Activated CD4-positive, alpha-beta T cell treated with anti-CD3 and anti-CD28 coated beads, Interleukin-10, Interleukin-2, amounts not matched to agents 100 ng/mL and 50 ng/mL, durations not matched to agents 16 hours and 8 hours (primary cell): Measurements from ENCODE around the gene TACC2.
"Not testable (repeated sequence)": the region's sequence is repeated elsewhere in the genome, so short reads cannot be mapped to it uniquely, and the experiment has no call there.

Source experiments
- DNase-seq: peaks from one replicate; pipeline ENCODE4 v3.0.0-alpha.2; 2020

The TACC2 gene

GRCh38 chr10:121988361-121989324 lies at the start of gene TACC2:
Gene TACC2 (plus strand): TSS chr10:121989163. CDS start chr10:122021982, 32,819 bp downstream.
- DNase-seq: no peak

GRCh38 chr10:121941532-121941931 lies 47.4 kb upstream of the TACC2 start:
- no peak for DNase-seq

GRCh38 chr10:121942749-121943416 lies 46.1 kb upstream of the TACC2 start:
- no peak for DNase-seq

GRCh38 chr10:121947343-121948330 lies 41.3 kb upstream of the TACC2 start:
- no peak for DNase-seq

- no peak for DNase-seq
These were observed 39.9 kb upstream of the TACC2 start for GRCh38 chr10:121949049-121949448.

- DNase-seq: no peak
These were observed 39.5 kb upstream of the TACC2 start for GRCh38 chr10:121949451-121949850.

GRCh38 chr10:121952226-121952625 lies 36.7 kb upstream of the TACC2 start:
- no peak for DNase-seq

- no peak for DNase-seq
These were observed 32.6 kb upstream of the TACC2 start for GRCh38 chr10:121956111-121957061.

- peak; percentile 11 for DNase-seq
These were observed 29.3 kb upstream of the TACC2 start for GRCh38 chr10:121959671-121960070.

GRCh38 chr10:121961456-121961855 lies 27.5 kb upstream of the TACC2 start:
- DNase-seq: no peak

GRCh38 chr10:121965996-121966395 lies 23.0 kb upstream of the TACC2 start:
- no peak for DNase-seq

- DNase-seq: not testable (repeated sequence)
These were observed 19.9 kb upstream of the TACC2 start for GRCh38 chr10:121969086-121969485.

- no peak for DNase-seq
These were observed 14.9 kb upstream of the TACC2 start for GRCh38 chr10:121974019-121974534.

GRCh38 chr10:121974535-121975294 lies 14.2 kb upstream of the TACC2 start, which contains the start of gene NSMCE4A:
Gene NSMCE4A (minus strand): TSS chr10:121975217. CDS start chr10:121975165, 52 bp downstream.
- peak; percentile 86 for DNase-seq

GRCh38 chr10:121975295-121976086 lies 13.5 kb upstream of the TACC2 start:
- DNase-seq: no peak

GRCh38 chr10:121976607-121977006 lies 12.4 kb upstream of the TACC2 start:
- DNase-seq: no peak

- no peak for DNase-seq
These were observed 10.5 kb upstream of the TACC2 start for GRCh38 chr10:121978511-121978910.

GRCh38 chr10:121981346-121981745 lies 7.6 kb upstream of the TACC2 start:
- DNase-seq: no peak

- no peak for DNase-seq
These were observed 5.1 kb upstream of the TACC2 start for GRCh38 chr10:121983852-121984251.
